Stimulated activated CD4-positive, alpha-beta T cell treated with anti-CD3 and anti-CD28 coated beads, Interleukin-1b, Interleukin-23, amount 100 ng/mL, for 1 hour (primary cell): Measurements from ENCODE around the gene C20orf204.

ENCODE experiments used
- DNase-seq, 2 donors: peaks; one replicate each; pipeline ENCODE4 v3.0.0-alpha.2; 2020; ENCODE audit warnings: low read depth in 2 of 2

C20orf204 gene

GRCh38 chr20:64042054-64042781, 6.2 kb downstream of the C20orf204 start:
- no peak for DNase-seq

DNA sequence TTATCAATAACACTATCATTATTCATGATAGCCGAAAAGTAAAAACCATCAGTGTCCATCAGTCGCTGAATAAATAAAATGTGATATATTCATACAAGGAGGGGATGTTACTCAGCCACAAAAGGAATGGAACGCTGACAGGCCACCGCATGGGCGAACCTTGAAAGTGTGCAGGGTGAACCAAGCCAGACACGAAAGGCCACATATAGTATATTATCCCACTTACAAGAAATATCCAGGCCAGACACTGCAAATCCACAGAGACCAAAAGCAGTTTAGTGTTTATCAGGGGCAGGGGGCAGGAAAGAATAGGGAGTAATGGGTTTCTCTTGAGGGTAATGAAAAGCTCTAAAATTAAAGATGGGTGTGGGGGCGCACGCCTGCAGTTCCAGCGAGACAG, 7.8 kb downstream of the C20orf204 start:
- no peak for DNase-seq

- DNase-seq, result no peak
Observed at GRCh38 chr20:64044484-64045247, 8.7 kb downstream of the C20orf204 start.

DNA sequence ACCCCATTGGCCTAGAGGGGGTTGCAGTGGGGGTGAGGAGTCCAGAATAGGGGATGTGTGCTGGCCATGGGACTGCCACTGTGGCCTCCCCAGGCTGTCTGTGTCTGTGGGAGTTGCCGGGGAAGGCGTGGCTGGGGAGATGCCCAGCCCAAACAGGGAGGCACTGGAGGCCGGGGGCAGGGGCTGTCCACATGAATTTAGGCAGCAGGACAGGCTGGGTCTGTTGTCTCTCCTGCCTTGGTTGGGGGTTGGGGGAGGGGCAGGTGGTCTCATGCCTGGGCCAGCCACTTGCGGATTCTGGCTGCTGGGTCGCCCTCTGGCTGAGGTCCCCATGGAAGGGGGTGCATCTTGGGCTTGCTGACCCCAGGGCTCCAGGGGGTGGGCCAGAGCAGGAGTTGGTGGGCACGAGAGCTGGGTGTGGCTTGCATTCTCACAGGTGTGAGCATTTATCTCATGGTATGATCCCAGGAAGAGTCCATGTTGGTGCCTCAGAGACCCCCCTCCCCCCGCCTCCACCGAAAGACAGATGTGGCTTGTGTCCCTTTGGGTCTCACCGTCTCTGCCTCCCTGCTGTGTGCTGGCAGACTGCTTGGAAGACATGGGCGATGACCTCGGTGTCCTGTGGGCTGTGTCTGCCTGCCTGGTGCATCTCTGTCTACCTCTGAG, 9.5 kb downstream of the C20orf204 start:
- DNase-seq, result no peak

DNA sequence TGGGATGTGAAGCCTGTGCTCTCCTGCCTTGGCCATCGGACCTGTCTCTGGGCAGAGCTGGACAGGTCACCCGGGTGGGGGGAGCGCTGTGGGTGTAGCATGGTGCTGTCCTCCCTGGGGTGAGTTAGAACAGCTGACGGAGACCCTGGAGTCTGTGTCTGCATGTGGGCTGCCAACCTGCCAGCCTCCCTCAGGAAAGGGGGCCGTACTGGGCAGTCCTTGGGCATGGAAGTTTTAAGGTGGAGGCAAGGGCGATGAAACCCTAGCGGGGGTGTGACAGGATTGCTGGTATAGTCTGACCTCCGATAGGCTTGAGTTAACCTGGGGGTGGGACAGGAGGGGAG, 11.0 kb downstream of the C20orf204 start:
- no peak for DNase-seq

GRCh38 chr20:64047968-64048401, 12.0 kb downstream of the C20orf204 start:
- no peak for DNase-seq

- no peak for DNase-seq
Observed at GRCh38 chr20:64048402-64049044, 12.5 kb downstream of the C20orf204 start.

- no peak for DNase-seq
Observed at GRCh38 chr20:64049060-64049877, 13.3 kb downstream of the C20orf204 start, which contains the start of gene SOX18. Gene SOX18 (minus strand): TSS chr20:64049639. CDS start chr20:64049516, 123 bp downstream.

- DNase-seq, result no peak
Observed at GRCh38 chr20:64049878-64050260, 13.9 kb downstream of the C20orf204 start.

GRCh38 chr20:64050261-64051032, 14.5 kb downstream of the C20orf204 start:
- no peak for DNase-seq

DNA sequence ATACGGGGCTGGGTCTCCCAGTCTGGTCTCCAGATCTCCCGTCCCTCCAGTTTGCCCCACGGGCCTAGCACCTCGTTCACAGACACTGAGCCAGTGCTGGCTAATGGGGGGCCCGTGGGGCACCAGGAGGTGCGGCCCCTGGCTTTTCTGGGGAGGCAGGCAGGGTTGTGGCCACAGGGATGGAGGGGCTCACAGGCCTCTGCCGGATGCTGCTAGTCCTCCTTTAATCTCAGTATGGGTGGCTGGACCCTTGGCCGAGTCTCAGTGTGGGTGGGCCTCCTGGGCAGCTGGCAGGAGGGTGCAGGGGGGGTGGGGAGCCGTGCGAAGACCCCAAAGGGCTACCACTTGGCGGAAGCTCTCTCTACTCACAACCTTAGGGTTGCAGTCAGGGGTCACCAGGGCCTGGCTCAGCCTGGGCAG, 15.1 kb downstream of the C20orf204 start:
- DNase-seq, result no peak

DNA sequence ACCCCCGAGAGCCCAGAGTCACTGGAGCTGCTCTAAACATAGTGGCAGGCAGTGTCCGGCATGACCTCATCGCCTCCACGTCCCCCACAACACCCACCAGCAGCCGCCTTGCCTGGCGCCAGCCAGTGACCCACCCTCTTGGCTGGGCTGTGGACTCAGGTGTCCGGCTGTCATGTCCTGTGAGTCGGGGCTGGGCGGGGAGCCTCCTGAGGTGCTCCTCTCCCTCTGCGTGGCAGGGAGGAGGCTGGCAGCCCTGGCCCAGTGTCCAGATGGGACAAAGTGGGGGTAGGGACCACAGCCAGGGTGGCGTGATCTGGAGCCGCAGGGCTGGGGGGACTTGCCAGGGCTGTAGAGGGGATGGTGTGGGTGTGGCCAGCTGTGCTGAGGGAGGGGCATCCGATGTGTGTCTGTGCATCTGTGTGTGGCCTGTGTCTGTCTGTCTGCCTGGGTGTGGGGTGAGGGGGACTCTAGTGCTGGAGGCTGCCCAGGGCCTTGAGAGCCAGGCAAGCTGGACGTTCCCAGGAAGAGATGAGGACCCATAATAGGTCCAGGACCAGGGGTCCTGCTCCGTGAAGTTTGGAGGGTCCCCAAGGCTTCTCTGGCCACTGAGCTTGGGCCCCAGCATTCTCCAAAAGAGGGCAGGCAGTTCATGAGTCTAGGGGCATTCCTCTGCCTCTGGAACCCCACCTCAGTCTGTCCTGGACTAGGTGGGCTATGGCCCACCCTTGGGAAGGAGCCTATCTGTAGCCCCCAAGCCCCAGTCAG, 15.8 kb downstream of the C20orf204 start:
- no peak for DNase-seq

DNA sequence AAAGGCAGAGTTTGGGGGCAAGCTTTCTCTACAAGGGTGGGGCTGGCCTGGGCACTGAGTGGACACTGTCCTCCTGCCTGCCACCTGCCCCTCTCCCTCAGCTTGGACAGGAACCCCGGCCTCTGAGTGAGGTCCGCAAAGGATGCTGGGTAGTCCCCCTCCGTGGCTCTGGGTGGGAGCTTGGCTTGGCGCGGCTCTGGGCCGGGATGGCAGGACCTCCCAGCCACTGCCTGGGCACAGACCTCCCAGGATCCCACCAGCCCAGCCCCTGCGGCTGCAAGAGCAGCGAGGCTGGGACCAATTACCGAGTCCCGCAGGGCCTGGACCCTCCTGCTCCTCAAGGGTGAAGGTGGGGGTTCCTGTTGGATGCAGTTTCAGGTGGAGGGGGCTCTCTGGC, 16.3 kb downstream of the C20orf204 start:
- DNase-seq, result no peak

GRCh38 chr20:64052987-64053840, 17.2 kb downstream of the C20orf204 start:
- DNase-seq, result no peak

DNA sequence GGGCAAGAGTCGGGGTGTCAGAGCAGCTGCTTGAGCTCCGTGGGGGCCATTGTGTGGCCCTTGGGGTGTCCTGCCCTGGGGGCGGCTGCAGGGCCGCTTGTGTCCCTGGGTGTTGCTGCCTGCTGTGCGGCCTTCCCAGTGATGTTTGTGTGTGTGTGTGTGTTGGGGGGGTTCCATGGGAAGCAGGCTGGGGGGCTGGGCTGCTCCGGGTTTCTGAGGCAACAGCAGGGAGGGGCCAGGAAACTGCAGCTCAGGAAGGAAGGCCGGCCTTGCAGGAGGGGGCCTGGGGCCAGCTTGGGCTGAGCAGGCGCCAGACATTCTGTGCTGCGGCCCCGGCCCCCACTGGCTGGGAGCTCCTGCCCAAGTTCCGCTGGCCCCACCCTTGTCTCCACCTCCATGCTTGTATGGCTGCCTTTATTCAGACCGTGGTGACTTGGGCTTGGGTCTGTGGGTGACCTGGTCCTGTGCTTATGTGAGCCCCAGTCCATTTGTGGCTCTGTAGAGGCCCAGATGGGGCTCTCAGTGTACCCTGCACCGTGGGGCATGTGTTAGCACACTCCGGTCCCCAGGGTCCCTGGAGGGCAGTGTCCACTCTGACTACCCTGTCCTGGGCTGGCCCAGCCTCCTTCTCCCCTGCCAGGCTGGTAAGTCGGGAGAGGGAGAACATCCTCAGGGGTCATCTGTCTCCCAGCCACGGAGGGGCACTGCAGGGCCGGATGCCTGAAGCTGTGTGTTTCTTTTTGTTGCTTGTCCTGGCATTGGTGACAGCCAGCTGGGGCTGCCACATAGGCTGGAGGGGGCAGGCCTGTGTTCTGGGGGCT, 18.1 kb downstream of the C20orf204 start:
- no peak for DNase-seq

- no peak for DNase-seq
Observed at GRCh38 chr20:64055396-64055892, 19.5 kb downstream of the C20orf204 start.

- DNase-seq, result no peak
Observed at GRCh38 chr20:64055893-64056638, 20.1 kb downstream of the C20orf204 start.
